Heart left ventricle (tissue), 16 donors: ENCODE measurements around the gene ANKMY2. TPM values are rescaled to one million over a fixed set of nuclear protein-coding genes. Genes with fewer than 3 reads are reported as not detected.

Experiments used
- ATAC-seq, 4 donors: fragments of 200-7000 bp; cut with Tn5 transposase; one replicate each; pipeline ENCODE4 v1.9.1; 2020 to 2022; ENCODE audit warnings: moderate library complexity in 4 of 4, mild to moderate bottlenecking in 3 of 4, moderate number of reproducible peaks in 1 of 4
- DNase-seq, 5 donors: peaks; one replicate each; pipeline ENCODE4 v3.0.0-alpha.2; 2020
- H3K27ac ChIP-seq, 12 donors: fragments of 200-600 bp; sonication (generic) in 4 of 12; one replicate each; pipeline versions ENCODE4 v1.5.0 to v1.8.0; 2016 to 2022; ENCODE audit warnings: mild to moderate bottlenecking in 2 of 12
- H3K27me3 ChIP-seq, 9 donors: fragments of 200-600 bp; sonication (generic) in 2 of 9; one replicate each; pipeline versions ENCODE4 v1.5.1 to v1.8.0; 2016 to 2022; ENCODE audit warnings: mild to moderate bottlenecking in 3 of 9
- H3K36me3 ChIP-seq, 9 donors: fragments of 200-600 bp; sonication (generic) in 2 of 9; one replicate each; pipeline versions ENCODE4 v1.5.0 to v1.8.0; 2018 to 2022; ENCODE audit warnings: mild to moderate bottlenecking in 2 of 9
- H3K4me1 ChIP-seq, 12 donors: fragments of 200-600 bp; sonication (generic) in 4 of 12; one replicate each; pipeline versions ENCODE4 v1.5.0 to v1.8.0; 2016 to 2022; ENCODE audit warnings: mild to moderate bottlenecking in 3 of 12
- H3K4me3 ChIP-seq, 12 donors: fragments of 200-600 bp; sonication (generic) in 4 of 12; one replicate each; pipeline versions ENCODE4 v1.5.0 to v1.8.0; 2017 to 2022; ENCODE audit warnings: mild to moderate bottlenecking in 9 of 12, moderate library complexity in 4 of 12
- H3K9me3 ChIP-seq, 12 donors: fragments of 200-600 bp; sonication (generic) in 4 of 12; one replicate each; pipeline versions ENCODE4 v1.5.0 to v1.8.0; 2016 to 2022; ENCODE audit warnings: mild to moderate bottlenecking in 1 of 12
- CTCF ChIP-seq, 12 donors: fragments of 200-600 bp; sonication (generic) in 4 of 12; IDR thresholded peaks; one replicate each; pipeline versions ENCODE4 v1.5.0 to v1.8.0; 2018 to 2022; ENCODE audit warnings: antibody characterized with exemption in 12 of 12, mild to moderate bottlenecking in 5 of 12
- POLR2A ChIP-seq, 2 donors: fragments of 450-650 bp; IDR thresholded peaks; one replicate each; pipeline ENCODE4 v1.6.1; 2017; ENCODE audit warnings: antibody characterized with exemption in 2 of 2, mild to moderate bottlenecking in 2 of 2, moderate library complexity in 2 of 2
- WGBS, 4 donors: extraction: QIAGEN DNeasy Blood & Tissue Kit in 2 of 4; methylation state at CpG; one replicate each; pipeline versions ENCODE4 v1.1.5 to v1.1.7; 2013 to 2018; 5-methylcytosine and 5-hydroxymethylcytosine counted together
- intact Hi-C, 10 donors: fragments of 100-400 bp; cut with DNase I; formaldehyde crosslinking; loops; one replicate each; pipeline versions ENCODE4 v1.11.1 to v1.14.2; 2022
- polyA plus RNA-seq, 2 donors: library from polyadenylated mRNA; stranded (reverse); fragments of 200-250 nt; gene quantifications; one replicate each; pipeline ENCODE4 v1.2.3, GENCODE V29; 2013
- total RNA-seq, 9 donors: library from RNA; depleted of rRNA in 2 of 9; stranded (reverse); fragments of >200 nt in 2 of 9; fragmentation: NEBNext Ultra II Directional in 3 of 9; extraction: Animal tissue kit (Norgen Biotek cat#: 25700) in 3 of 9; gene quantifications; one replicate each; pipeline versions ENCODE4 v1.1.0 to v1.2.4, GENCODE V29; 2016 to 2023
- donor health status: ischemic (EF 13 %, LVEDD 7.1; RV severe dilation, severe dysfunction).
- donor health status: healthy with polysubstance abuse.
- donor health status: DM: no; HTN: yes; CAD: no.
- donor health status: DM: no; HTN: no; CAD: no.
- donor health status: ischemic (EF 25% LVEDD 6.9; RV normal size, moderate dysfunction).
- donor health status: ischemic (EF 25% LVEDD 5.7; RV mildly dilated, moderate dysfunction).
- donor health status: healthy.
- donor health status: DM: yes; HTN: yes; CAD: no.
- donor health status: ischemic (EF 35%, LVEDD 5.7; RV mildly dilated, moderate dysfunction).
- donor health status: nonischemic (EF 11% LVEDD 7.7; RV severe dilation, severe dysfunction).
- donor health status: DM: yes; HTN: yes; CAD: no.
- donor health status: PGD.
- donor health status: ischemic (EF 29% LVEDD 5.4; RV normal size, mild dysfunction).
- donor health status: nonischemic (EF 23%, LVEDD 6.1; RV moderate dilation, normal function).

Gene ANKMY2
- total and polyA plus RNA-seq, 11 donors: 10.3 to 44.3 (median 28.0) TPM

GRCh38 chr7:16648551-16648950, 3.0 kb upstream of the ANKMY2 start:
- Histone ChIP-seq H3K27ac (peak overlapping the region in 11 of 12 donors; percentile 15 to 96 (median 91)), H3K36me3 (no peaks in the 10 kb centered on the region), H3K4me1 (peaks cover 0 to 78% (median 56%) of the 10 kb centered on the region in 12 donors), H3K4me3 (peak overlapping the region in 4 of 12 donors; percentile 71 to 93 (median 86)), H3K27me3 (no peaks in the 10 kb centered on the region), H3K9me3 (no peaks in the 10 kb centered on the region)
- no peak for TF ChIP-seq CTCF (IDR thresholded peaks at IDR 0.05)
- no peak for TF ChIP-seq POLR2A (IDR thresholded peaks at IDR 0.05)
- WGBS, 4 donors: 13 to 22% (median 14%) methylated on average over 1 of the region's 1 CpG
- DNase-seq (no peak), ATAC-seq (no peak)
- intact Hi-C loops: loop anchor here in 2 of 10 donors (5.0 to 10.0 kb wide), 3 partner anchors 99 to 964 kb away; partner anchors contain the start of gene MEOX2 (in 1 of the 2)

DNA sequence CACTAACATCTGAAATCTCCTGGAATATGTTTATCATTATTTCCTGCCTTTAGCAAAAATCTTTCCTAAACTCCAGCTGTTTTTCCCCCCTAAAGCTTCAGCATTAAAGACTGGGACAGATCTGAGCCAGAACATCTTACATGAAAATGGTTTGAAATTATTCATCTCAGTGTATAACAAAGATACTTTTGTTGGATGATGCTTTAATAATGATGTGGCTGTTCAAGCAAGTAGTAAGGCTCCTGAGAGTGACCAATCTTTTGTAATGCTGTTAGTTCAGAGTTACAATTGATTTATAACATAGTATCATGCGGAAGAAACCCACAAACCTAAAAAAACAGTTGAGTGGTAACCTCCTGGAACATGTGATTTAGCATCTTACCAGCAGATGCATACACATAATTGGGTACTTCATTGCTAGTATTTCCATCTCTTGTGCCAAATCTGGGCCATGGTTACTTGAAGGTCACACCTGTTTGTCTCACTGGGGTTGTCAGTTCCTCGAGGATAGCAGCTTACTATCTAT, 1.9 kb upstream of the ANKMY2 start:
- peak overlapping the region in 10 of 12 donors; percentile 24 to 96 (median 92) for H3K27ac ChIP-seq
- intact Hi-C loops: loop anchor here in 2 of 10 donors (5.0 to 10.0 kb wide), 3 partner anchors 100 to 963 kb away; partner anchors contain the start of gene MEOX2 (in 1 of the 2)
- H3K9me3 ChIP-seq: no peaks in the 10 kb centered on the region
- H3K4me1 ChIP-seq: peaks cover 0 to 78% (median 56%) of the 10 kb centered on the region in 12 donors
- peak overlapping the region in 11 of 12 donors; percentile 71 to 97 (median 88) for H3K4me3 ChIP-seq
- WGBS, 4 donors: 28 to 32% (median 30%) methylated on average over 2 of the region's 2 CpGs
- DNase-seq: no peak
- no peaks in the 10 kb centered on the region for H3K27me3 ChIP-seq
- no peaks in the 10 kb centered on the region for H3K36me3 ChIP-seq
- no peak for TF ChIP-seq POLR2A (IDR thresholded peaks at IDR 0.05)
- no peak for TF ChIP-seq CTCF (IDR thresholded peaks at IDR 0.05)
- ATAC-seq: no peak

DNA sequence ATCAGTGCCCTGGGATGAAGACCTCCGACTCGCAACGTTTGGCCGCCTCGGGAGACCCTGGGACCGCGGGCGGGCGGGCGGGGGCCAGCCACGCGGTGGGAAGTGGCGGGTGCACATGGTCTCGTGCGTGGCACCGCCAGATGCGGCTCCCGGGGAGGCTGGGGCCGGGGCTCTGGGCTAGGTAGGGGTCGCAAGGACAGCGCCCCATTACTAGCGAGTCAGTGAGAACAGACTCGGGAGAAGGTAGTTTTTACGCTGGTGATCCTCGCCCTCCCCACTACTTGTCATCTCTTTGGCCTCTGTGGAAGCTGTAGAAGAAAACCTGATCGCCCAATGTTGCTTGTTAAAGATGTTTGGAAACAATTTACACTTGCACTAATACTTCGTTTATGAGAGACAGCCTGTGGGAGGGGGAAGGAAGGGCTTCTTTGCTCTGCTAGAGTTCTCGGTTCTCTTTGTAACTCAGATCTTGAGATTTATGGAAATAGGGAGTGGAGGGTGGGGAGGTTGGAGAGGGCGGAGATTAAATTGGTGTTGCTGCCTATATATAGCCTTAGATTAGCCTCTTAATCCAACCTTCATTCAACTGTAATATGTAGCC, 1.0 kb upstream of the ANKMY2 start:
- H3K4me1 ChIP-seq: peaks cover 0 to 76% (median 53%) of the 10 kb centered on the region in 12 donors
- H3K27ac ChIP-seq: peak overlapping the region; percentile 75 to 97 (median 94)
- H3K27me3 ChIP-seq: no peaks in the 10 kb centered on the region
- TF ChIP-seq CTCF (IDR thresholded peaks at IDR 0.05): no peak
- TF ChIP-seq POLR2A (IDR thresholded peaks at IDR 0.05): no peak
- DNase-seq (no peak), ATAC-seq (peak in 3 of 4 donors; percentile 7 to 29 (median 13))
- 0 to 1% (median 0%) methylated on average over 8 to 29 of the region's 29 CpGs for WGBS, 4 donors
- intact Hi-C loops: loop anchor here in 2 of 10 donors (5.0 to 10.0 kb wide), 3 partner anchors 101 to 962 kb away; partner anchors contain the start of gene MEOX2 (in 1 of the 2)
- no peaks in the 10 kb centered on the region for H3K9me3 ChIP-seq
- H3K4me3 ChIP-seq: peak overlapping the region; percentile 71 to 97 (median 86)
- H3K36me3 ChIP-seq: no peaks in the 10 kb centered on the region
